HAP-1 (cell line): ENCODE measurements around the gene AIRE.
"Not testable (repeated sequence)": the region's sequence is repeated elsewhere in the genome, so short reads cannot be mapped to it uniquely, and the experiment has no call there.

Experiments
- DNase-seq, 2 experiments: peaks; one replicate each; pipeline ENCODE4 v3.0.0-alpha.2; 2016 to 2020; ENCODE audit warnings: low spot score in 2 of 2
- H3K27me3 ChIP-seq: fragments of 250-450 bp; sonication (Bioruptor Pico); 2 replicates; pipeline ENCODE4 v1.5.1; 2020; ENCODE audit warnings: low read depth, mild to moderate bottlenecking, moderate library complexity
- H3K36me3 ChIP-seq: fragments of 250-450 bp; sonication (Bioruptor Pico); replicated peaks from 2 replicates; pipeline ENCODE4 v1.5.1; 2020; ENCODE audit warnings: mild to moderate bottlenecking
- H3K4me1 ChIP-seq: fragments of 250-450 bp; sonication (Bioruptor Pico); 2 replicates; pipeline ENCODE4 v1.5.1; 2020; ENCODE audit warnings: mild to moderate bottlenecking
- H3K4me3 ChIP-seq: fragments of 250-450 bp; sonication (Bioruptor Pico); 2 replicates; pipeline ENCODE4 v1.5.1; 2020; ENCODE audit warnings: mild to moderate bottlenecking, moderate library complexity
- H3K9me3 ChIP-seq: fragments of 250-450 bp; sonication (Bioruptor Pico); 2 replicates; pipeline ENCODE4 v1.5.1; 2020; ENCODE audit warnings: mild to moderate bottlenecking, moderate library complexity
- in situ Hi-C: fragments of 300-500 bp; cut with MboI; formaldehyde crosslinking; loops from 3 replicates; pipeline ENCODE4 v1.14.3; 2020; ENCODE audit warnings: low sequenced_read_pairs, inconsistent platforms, mixed read lengths

Gene AIRE

GRCh38 chr21:44331650-44332307 is 46.1 kb downstream of the AIRE start:
- no peak for DNase-seq
- H3K36me3 ChIP-seq, result 0 out of 2 replicates have a peak, but pooled peaks cover 2% of the 10 kb centered on the region
- H3K4me3 ChIP-seq, result no peak overlapping the region
- H3K27me3 ChIP-seq, result no peaks in the 10 kb centered on the region
- no peaks in the 10 kb centered on the region for H3K9me3 ChIP-seq
- no peaks in the 10 kb centered on the region for H3K4me1 ChIP-seq
- in situ Hi-C loops, result loop anchor here (25.0 kb wide), 1 partner anchor 1306 kb away; the partner anchor contains the start of gene PCBP3

- H3K4me3 ChIP-seq, result no peak overlapping the region
- DNase-seq, result no peak
- no peaks in the 10 kb centered on the region for H3K9me3 ChIP-seq
- H3K36me3 ChIP-seq, result no peaks in the 10 kb centered on the region
- H3K4me1 ChIP-seq, result no peaks in the 10 kb centered on the region
- no peaks in the 10 kb centered on the region for H3K27me3 ChIP-seq
- in situ Hi-C loops, result loop anchor here (25.0 kb wide), 1 partner anchor 1305 kb away; the partner anchor contains the start of gene PCBP3
Observed at GRCh38 chr21:44332383-44332782, 46.7 kb downstream of the AIRE start.

- Histone ChIP-seq H3K4me1 (no peaks in the 10 kb centered on the region), H3K4me3 (no peak overlapping the region), H3K36me3 (no peaks in the 10 kb centered on the region), H3K27me3 (no peaks in the 10 kb centered on the region), H3K9me3 (no peaks in the 10 kb centered on the region)
- in situ Hi-C loops, result loop anchor here (25.0 kb wide), 1 partner anchor 1304 kb away; the partner anchor contains the start of gene PCBP3
- DNase-seq, result no peak
Observed at GRCh38 chr21:44332965-44333364, 47.3 kb downstream of the AIRE start.

DNA sequence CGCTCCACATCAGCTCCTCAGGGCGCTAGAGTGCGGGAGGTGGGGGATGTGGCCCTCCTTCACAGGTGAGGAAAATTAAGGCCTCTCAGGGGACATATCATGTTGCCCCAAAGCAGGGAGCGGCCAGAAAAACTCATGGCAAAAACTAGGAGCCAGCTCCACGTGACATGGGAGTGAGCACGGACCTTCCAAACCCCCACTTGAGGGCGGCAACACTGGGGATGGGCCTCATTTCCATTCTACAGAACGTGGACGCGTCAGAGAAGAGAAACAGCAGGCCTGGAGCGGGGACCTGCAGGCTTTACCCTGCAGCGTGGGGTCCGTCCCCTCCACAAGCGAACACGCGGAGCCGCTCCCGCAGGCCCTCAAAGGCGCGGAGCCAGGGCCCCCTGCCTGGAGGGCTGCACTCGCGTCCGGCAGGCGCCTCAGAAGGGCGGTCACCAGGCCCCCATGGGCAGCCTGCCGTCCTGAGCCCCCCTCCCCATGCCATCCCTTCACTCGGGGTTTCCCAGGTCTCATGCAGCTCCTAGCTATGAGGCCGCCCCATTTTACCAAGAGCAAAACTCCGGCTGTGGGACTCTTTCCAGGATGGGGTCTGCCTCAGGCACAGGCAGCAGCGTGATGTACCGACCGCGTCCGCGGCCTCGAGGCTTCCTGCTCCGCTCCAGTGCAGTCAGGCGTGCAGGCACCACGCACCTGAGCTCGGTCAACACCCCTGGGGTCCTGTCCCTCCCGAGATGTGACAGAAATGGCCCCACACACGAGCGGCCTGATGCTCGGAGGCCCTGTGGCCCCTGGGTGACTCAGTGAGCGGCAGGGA is 48.0 kb downstream of the AIRE start:
- Histone ChIP-seq H3K27me3 (no peaks in the 10 kb centered on the region), H3K36me3 (no peaks in the 10 kb centered on the region), H3K4me3 (no peak overlapping the region), H3K4me1 (no peaks in the 10 kb centered on the region; the same call in 1 of the 2 replicates), H3K9me3 (no peaks in the 10 kb centered on the region)
- in situ Hi-C loops, result loop anchor here (25.0 kb wide), 1 partner anchor 1304 kb away; the partner anchor contains the start of gene PCBP3
- DNase-seq, result no peak

DNA sequence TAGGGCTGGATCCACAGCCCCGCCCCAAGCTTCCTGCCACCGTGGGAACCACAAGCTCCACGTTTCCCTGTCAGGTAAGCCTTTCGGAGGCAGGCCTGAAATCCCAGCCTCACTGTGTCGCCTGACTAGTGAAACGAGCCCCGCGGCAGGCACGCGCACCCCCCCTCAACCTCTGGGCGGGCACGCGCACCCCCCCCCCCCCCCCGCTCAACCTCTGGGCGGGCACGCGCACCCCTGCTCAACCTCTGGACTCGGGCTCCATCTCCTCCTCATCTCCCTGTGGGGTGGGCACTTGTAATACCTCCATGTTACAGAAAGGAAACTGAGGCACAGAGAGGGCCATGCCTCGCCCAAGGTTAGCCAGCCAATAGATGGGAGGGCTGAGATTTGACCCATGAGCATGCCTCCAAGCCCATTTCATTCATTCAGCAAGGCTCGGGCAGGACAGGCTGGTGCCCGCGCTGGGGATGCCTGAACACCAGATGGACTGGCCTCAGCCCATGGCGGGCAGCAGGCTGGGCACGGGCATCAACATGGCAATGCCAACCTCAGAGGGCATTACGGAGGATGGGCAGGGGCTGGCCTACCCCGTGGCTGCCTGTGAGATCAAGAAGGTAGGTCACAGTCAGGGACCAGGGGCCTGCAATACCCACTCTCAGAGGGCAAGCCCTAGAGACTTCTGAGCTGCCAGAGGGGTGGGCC is 48.8 kb downstream of the AIRE start:
- H3K4me3 ChIP-seq, result no peak overlapping the region
- H3K36me3 ChIP-seq, result no peaks in the 10 kb centered on the region
- in situ Hi-C loops, result loop anchor here (25.0 kb wide), 1 partner anchor 1303 kb away; the partner anchor contains the start of gene PCBP3
- no peaks in the 10 kb centered on the region for H3K9me3 ChIP-seq
- H3K4me1 ChIP-seq, result no peaks in the 10 kb centered on the region; the same call in 1 of the 2 replicates
- no peak for DNase-seq
- no peaks in the 10 kb centered on the region for H3K27me3 ChIP-seq

- Histone ChIP-seq H3K4me1 (peaks cover 3% of the 10 kb centered on the region), H3K27me3 (no peaks in the 10 kb centered on the region)
- in situ Hi-C loops, result loop anchor here (25.0 kb wide), 1 partner anchor 1302 kb away; the partner anchor contains the start of gene PCBP3
Observed at GRCh38 chr21:44335266-44336059, 49.8 kb downstream of the AIRE start.

DNA sequence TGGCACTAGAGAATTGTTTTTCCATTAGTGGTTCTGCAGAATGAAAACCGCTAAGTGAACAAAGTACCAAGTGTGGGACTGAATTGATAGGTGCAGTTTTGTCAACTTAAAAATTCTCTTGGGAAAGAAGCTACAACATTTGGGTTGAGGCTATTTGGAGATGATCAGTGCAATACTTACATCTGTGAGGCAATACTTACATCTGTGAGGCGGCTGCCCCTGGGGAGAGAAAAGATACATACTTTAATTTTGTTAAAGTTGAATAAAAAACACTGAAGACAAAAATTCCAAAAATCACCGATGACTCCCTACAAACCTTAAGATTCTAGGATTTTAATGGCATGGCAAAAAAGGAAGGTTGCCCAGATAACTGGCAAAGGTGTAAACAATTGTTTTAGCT is 51.8 kb downstream of the AIRE start:
- in situ Hi-C loops, result loop anchor here (25.0 kb wide), 1 partner anchor 1300 kb away; the partner anchor contains the start of gene PCBP3
- Histone ChIP-seq H3K4me1 (peaks cover 3% of the 10 kb centered on the region), H3K4me3 (no peak overlapping the region), H3K36me3 (no peaks in the 10 kb centered on the region), H3K27me3 (no peaks in the 10 kb centered on the region), H3K9me3 (no peaks in the 10 kb centered on the region)
- DNase-seq, result no peak

More at GRCh38 chr21:44335266-44336059, 49.8 kb downstream of the AIRE start:
- Histone ChIP-seq H3K36me3 (no peaks in the 10 kb centered on the region), H3K9me3 (no peaks in the 10 kb centered on the region), H3K4me3 (no peak overlapping the region)
- no peak for DNase-seq

- Histone ChIP-seq H3K9me3 (no peaks in the 10 kb centered on the region; the same call in 1 of the 2 replicates), H3K4me3 (peak overlapping the region; percentile 29), H3K27me3 (no peaks in the 10 kb centered on the region), H3K4me1 (peaks cover 3% of the 10 kb centered on the region), H3K36me3 (no peaks in the 10 kb centered on the region)
- DNase-seq, result peak; percentile 34 to 61
- in situ Hi-C loops, result loop anchor here (25.0 kb wide), 1 partner anchor 1299 kb away; the partner anchor contains the start of gene PCBP3
Observed at GRCh38 chr21:44337941-44338895, 52.5 kb downstream of the AIRE start.

DNA sequence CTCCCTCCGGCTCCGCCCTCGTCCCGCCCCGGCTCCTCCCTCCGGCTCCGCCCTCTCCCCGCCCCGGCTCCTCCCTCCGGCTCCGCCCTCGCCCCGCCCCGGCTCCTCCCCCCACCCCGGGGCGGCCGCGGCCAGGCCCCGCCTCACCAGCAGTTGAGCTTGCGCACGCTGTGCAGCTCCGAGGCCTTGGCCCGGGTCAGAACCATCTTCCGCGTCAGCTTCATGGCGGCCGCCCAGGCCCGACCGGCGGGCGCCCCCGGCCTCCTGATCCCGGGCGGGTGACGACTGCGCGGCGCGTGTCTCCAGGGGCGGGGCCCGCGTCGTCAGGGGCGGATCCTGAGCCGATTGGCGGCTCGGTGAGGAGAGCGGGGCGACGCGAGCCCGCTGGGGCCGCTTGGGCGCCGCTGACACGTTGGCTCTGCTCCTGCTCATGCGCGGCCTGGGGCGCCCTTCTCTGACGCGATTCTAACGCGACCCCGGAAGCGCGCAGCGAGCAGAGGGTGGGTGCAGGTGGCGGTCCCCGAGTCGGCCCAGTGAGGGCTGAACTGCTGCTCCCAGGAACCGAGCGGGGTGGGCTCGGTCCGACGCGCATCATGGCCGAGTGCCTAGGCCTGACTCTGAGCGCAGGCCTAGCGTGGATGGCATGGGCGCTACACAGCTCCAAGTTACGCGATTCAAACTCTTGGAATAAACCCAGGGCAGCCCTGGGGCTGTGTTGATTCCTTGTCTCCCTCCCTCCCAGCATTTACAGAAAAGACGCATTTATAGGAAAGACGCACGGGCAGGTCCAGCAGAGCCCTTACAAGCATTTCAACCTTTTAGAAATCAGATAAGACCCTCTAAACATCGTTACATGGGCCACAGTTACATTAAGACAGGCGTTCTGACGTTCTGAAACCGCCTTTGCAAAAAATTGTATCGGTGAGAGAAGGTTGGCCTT is 53.6 kb downstream of the AIRE start, which contains the start of gene CFAP410:
Gene CFAP410, minus strand, starts transcription at position 420 of the 940 bp plus-strand sequence. Its CDS starts 196 bp downstream, at position 224.
- in situ Hi-C loops, result loop anchor here (25.0 kb wide), 1 partner anchor 1298 kb away; the partner anchor contains the start of gene PCBP3
- H3K4me1 ChIP-seq, result peaks cover 3% of the 10 kb centered on the region
- H3K4me3 ChIP-seq, result peak within 1 kb of the TSS; percentile 73
- H3K27me3 ChIP-seq, result no peaks in the 10 kb centered on the region
- H3K36me3 ChIP-seq, result no peaks in the 10 kb centered on the region
- DNase-seq, result peak; percentile 83 to 94
- no peaks in the 10 kb centered on the region; the same call in 1 of the 2 replicates for H3K9me3 ChIP-seq

GRCh38 chr21:44341726-44342458 is 56.2 kb downstream of the AIRE start:
- not testable (repeated sequence) for H3K36me3 ChIP-seq, H3K4me1 ChIP-seq, H3K27me3 ChIP-seq, DNase-seq, H3K4me3 ChIP-seq, H3K9me3 ChIP-seq
- in situ Hi-C loops, result loop anchor here (10.0 to 25.0 kb wide), 2 partner anchors 123 to 1295 kb away; partner anchors contain the start of gene PCBP3
